Caco-2 (cell line): ENCODE data around the gene COX17. TPM values are rescaled to one million over a fixed set of nuclear protein-coding genes. Genes with fewer than 3 reads are reported as not detected.
"Not testable (repeated sequence)": the region's sequence is repeated elsewhere in the genome, so short reads cannot be mapped to it uniquely, and the experiment has no call there.

ENCODE experiments used
- BruUV-seq: library from RNA; stranded (reverse); fragments of 400-500 nt; replicated peaks from 2 replicates; lab custom pipeline; 2021; lab: Mats Ljungman, UMichigan
- CTCF ChIA-PET: fragments of 300-600 bp; sonication (Branson Sonifier 250); formaldehyde crosslinking; loops from one replicate; lab custom pipeline; 2022; ENCODE audit warnings: antibody characterized with exemption; lab: Charles Lee
- POLR2A ChIA-PET: fragments of 300-600 bp; sonication (Branson Sonifier 250); formaldehyde crosslinking; loops from one replicate; lab custom pipeline; 2022; ENCODE audit warnings: antibody characterized with exemption; lab: Charles Lee
- DNase-seq, 2 experiments: peaks; one replicate each; pipeline versions ENCODE4 v3.0.0 to v3.0.0-alpha.2; 2020 to 2022
- H3K27me3 ChIP-seq: replicated peaks from 2 replicates; pipeline ENCODE4 v1.6.0; 2011; ENCODE audit warnings: low read length; ENCODE audit not compliant: control insufficient read depth, insufficient read depth
- H3K36me3 ChIP-seq: 2 replicates; pipeline ENCODE4 v1.5.1; 2011; ENCODE audit warnings: low read length; ENCODE audit not compliant: control insufficient read depth, insufficient read depth
- H3K4me1 ChIP-seq: fragments of 250-450 bp; sonication (Bioruptor Pico); 2 replicates; pipeline ENCODE4 v1.5.1; 2020; ENCODE audit warnings: mild to moderate bottlenecking
- H3K4me3 ChIP-seq: 2 replicates; pipeline ENCODE4 v1.5.1; 2011; ENCODE audit warnings: low read depth, mild to moderate bottlenecking, control low read depth, low read length
- H3K9me3 ChIP-seq: fragments of 250-450 bp; sonication (Bioruptor Pico); 2 replicates; pipeline ENCODE4 v1.5.1; 2020; ENCODE audit warnings: mild to moderate bottlenecking, moderate library complexity
- H3K27ac Mint-ChIP-seq: one replicate; pipeline ENCODE4 v1.8.0; 2022; ENCODE audit warnings: mixed read lengths; ENCODE audit not compliant: unreplicated experiment
- H3K27me3 Mint-ChIP-seq: one replicate; pipeline ENCODE4 v1.8.0; 2022; ENCODE audit warnings: mixed read lengths; ENCODE audit not compliant: insufficient read depth, unreplicated experiment
- H3K36me3 Mint-ChIP-seq: one replicate; pipeline ENCODE4 v1.8.0; 2022; ENCODE audit warnings: mild to moderate bottlenecking, mixed read lengths; ENCODE audit not compliant: insufficient read depth, unreplicated experiment
- H3K4me1 Mint-ChIP-seq: one replicate; pipeline ENCODE4 v1.8.0; 2022; ENCODE audit warnings: low read depth, mixed read lengths; ENCODE audit not compliant: unreplicated experiment
- H3K4me3 Mint-ChIP-seq: one replicate; pipeline ENCODE4 v1.8.0; 2022; ENCODE audit warnings: mild to moderate bottlenecking, moderate library complexity, mixed read lengths; ENCODE audit not compliant: unreplicated experiment
- H3K9me3 Mint-ChIP-seq: one replicate; pipeline ENCODE4 v1.8.0; 2022; ENCODE audit warnings: mixed read lengths; ENCODE audit not compliant: unreplicated experiment
- intact Hi-C: fragments of 100-400 bp; cut with micrococcal nuclease; formaldehyde crosslinking; loops from one replicate; pipeline ENCODE4 v1.10.0; 2022; ENCODE audit not compliant: unreplicated experiment
- total RNA-seq: library from RNA; stranded (reverse); gene quantifications from 2 replicates; pipeline ENCODE4 v1.2.3, GENCODE V29; 2022
- TF ChIP-seq, protein P1 (sequence below), 2 experiments: fragments of 200-600 bp in 1 of 2; IDR thresholded peaks; 1 replicate in 1 of 2; 2 replicates in 1 of 2; pipeline versions ENCODE4 v1.5.1 to v1.8.0; 2011 to 2022; ENCODE audit warnings: antibody characterized with exemption in 1 of 2, control low read depth in 1 of 2, inconsistent platforms in 1 of 2, low read depth in 1 of 2, low read length in 1 of 2, mild to moderate bottlenecking in 1 of 2, moderate library complexity in 1 of 2; ENCODE audit not compliant: insufficient read depth in 1 of 2, severe bottlenecking in 1 of 2, unreplicated experiment in 1 of 2

COX17 gene
- total RNA-seq, 1 experiment from 2014 or later: 43.6 TPM

DNA sequence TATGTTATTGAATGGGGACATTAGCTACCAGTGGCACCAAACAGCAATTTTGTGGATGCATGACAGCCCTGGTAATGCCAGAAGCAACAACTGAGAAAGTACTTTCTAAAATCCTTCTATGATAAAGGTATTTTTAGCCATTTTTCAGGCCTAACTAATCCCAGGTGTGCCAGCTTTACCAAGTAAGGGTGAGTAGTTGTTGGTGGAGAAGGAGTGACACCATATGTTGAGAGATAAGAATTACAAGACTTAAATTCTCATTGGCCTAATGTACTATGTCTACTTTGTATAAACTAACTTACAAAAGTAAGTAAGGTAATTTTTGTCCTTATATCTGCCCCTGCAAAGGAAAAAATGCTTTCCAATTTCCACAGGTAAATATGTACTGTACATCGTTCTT, 4.1 kb upstream of the COX17 start:
- TF ChIP-seq, protein P1, sequence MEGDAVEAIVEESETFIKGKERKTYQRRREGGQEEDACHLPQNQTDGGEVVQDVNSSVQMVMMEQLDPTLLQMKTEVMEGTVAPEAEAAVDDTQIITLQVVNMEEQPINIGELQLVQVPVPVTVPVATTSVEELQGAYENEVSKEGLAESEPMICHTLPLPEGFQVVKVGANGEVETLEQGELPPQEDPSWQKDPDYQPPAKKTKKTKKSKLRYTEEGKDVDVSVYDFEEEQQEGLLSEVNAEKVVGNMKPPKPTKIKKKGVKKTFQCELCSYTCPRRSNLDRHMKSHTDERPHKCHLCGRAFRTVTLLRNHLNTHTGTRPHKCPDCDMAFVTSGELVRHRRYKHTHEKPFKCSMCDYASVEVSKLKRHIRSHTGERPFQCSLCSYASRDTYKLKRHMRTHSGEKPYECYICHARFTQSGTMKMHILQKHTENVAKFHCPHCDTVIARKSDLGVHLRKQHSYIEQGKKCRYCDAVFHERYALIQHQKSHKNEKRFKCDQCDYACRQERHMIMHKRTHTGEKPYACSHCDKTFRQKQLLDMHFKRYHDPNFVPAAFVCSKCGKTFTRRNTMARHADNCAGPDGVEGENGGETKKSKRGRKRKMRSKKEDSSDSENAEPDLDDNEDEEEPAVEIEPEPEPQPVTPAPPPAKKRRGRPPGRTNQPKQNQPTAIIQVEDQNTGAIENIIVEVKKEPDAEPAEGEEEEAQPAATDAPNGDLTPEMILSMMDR (IDR thresholded peaks at IDR 0.05; ENCODE audit: insufficient read depth in 1 of 2, low read depth in 1 of 2, low read length in 1 of 2, severe bottlenecking in 1 of 2, unreplicated experiment in 1 of 2): peak; percentile 27 to 35
- CTCF ChIA-PET: interaction anchor here (0.6 to 2.0 kb wide), 2 partner anchors 440 to 470 kb away, joined by 4 to 6 read pairs; partner anchors contain the start of gene B4GALT4
- Histone ChIP-seq H3K27me3 (no peaks in the 10 kb centered on the region), H3K9me3 (no peaks in the 10 kb centered on the region), H3K36me3 (no peaks in the 10 kb centered on the region), H3K4me1 (peaks cover 4% of the 10 kb centered on the region), H3K4me3 (no peak overlapping the region)
- H3K9me3 Mint-ChIP-seq: no peaks in the 10 kb centered on the region
- H3K27ac Mint-ChIP-seq: no peak overlapping the region
- peaks cover 6% of the 10 kb centered on the region for H3K4me1 Mint-ChIP-seq
- no TSS peak for BruUV-seq
- H3K27me3 Mint-ChIP-seq: no peaks in the 10 kb centered on the region
- POLR2A ChIA-PET: no interaction called here
- no peak overlapping the region for H3K4me3 Mint-ChIP-seq
- intact Hi-C loops: loop anchor here (1.0 to 5.0 kb wide), 3 partner anchors 156 to 799 kb away; no protein-coding TSS in a partner anchor
- peak in 1 of 2 experiments; percentile 34 for DNase-seq
- peaks cover 7% of the 10 kb centered on the region for H3K36me3 Mint-ChIP-seq

DNA sequence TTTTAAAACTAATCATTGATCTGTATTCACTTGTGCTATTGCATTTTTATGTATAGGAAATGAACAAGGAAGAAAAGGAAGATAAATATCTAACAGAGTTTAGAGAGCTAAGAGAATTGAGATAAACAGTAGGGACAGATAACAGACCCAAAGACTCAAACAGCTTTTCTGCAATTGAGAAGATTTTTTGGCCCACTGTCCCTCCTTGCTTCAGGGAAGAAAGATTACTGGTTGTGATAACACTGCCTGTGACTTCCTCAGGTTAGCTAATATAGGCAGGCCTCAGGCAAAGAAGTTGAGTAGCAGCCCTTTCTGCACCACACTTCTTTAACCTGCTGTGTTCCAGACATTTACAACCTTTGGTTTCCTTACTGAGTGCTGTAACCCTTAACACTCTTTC, 2.7 kb upstream of the COX17 start:
- intact Hi-C loops: loop anchor here (5.0 to 10.0 kb wide), 4 partner anchors 48 to 798 kb away; no protein-coding TSS in a partner anchor
- Mint-ChIP-seq H3K4me3 (no peak overlapping the region), H3K36me3 (peaks cover 7% of the 10 kb centered on the region), H3K4me1 (peaks cover 6% of the 10 kb centered on the region), H3K9me3 (no peaks in the 10 kb centered on the region), H3K27ac (no peak overlapping the region), H3K27me3 (no peaks in the 10 kb centered on the region)
- TF ChIP-seq, protein P1 (IDR thresholded peaks at IDR 0.05; ENCODE audit: insufficient read depth in 1 of 2, low read depth in 1 of 2, low read length in 1 of 2, severe bottlenecking in 1 of 2, unreplicated experiment in 1 of 2): no peak
- CTCF ChIA-PET: no interaction called here
- POLR2A ChIA-PET: no interaction called here
- Histone ChIP-seq H3K4me1 (peaks cover 13% of the 10 kb centered on the region), H3K4me3 (no peak overlapping the region), H3K9me3 (no peaks in the 10 kb centered on the region), H3K36me3 (no peaks in the 10 kb centered on the region), H3K27me3 (no peaks in the 10 kb centered on the region)
- no TSS peak for BruUV-seq
- DNase-seq: no peak

DNA sequence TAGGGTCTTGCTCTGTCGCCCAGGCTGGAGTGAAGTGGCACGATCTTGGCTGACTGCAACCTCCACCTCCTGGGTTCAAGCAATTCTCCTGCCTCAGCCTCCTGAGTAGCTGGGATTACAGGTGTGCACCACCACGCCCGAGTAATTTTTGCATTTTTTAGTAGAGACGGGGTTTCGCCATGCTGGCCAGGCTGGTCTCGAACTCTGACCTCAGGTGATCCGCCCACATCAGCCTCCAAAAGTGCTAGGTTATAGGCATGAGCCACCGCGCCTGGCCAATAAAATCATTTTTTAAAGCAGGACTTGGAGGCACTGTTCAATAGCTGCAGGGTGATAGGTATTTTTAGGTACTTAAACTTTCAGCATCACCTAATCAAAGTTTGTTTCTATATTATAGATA, 1.0 kb upstream of the COX17 start:
- POLR2A ChIA-PET, H3K27ac Mint-ChIP-seq, H3K27me3 ChIP-seq, H3K27me3 Mint-ChIP-seq, CTCF ChIA-PET, H3K9me3 Mint-ChIP-seq, H3K9me3 ChIP-seq, H3K4me1 Mint-ChIP-seq, H3K36me3 ChIP-seq, DNase-seq, H3K4me3 ChIP-seq, BruUV-seq, H3K36me3 Mint-ChIP-seq: not testable (repeated sequence)
- intact Hi-C loops: loop anchor here (5.0 to 10.0 kb wide), 3 partner anchors 46 to 263 kb away; no protein-coding TSS in a partner anchor
- H3K4me1 ChIP-seq: peaks cover 13% of the 10 kb centered on the region
- peak overlapping the region; percentile 84 for H3K4me3 Mint-ChIP-seq
